ENCODE results near the gene SPAG5. TPM values are rescaled to one million over a fixed set of nuclear protein-coding genes. Genes with fewer than 3 reads are reported as not detected.

SPAG5 gene
- total and polyA plus RNA-seq, 9 of the 15 experiments (the other 6 are each of a cell fraction or from before 2014, with no cell fraction given) = 94.4 to 286 (median 151) TPM

GRCh38 chr17:28545141-28545503 is 53.7 kb downstream of the SPAG5 start:
- Histone ChIP-seq H3K9me3 (replicated peaks; ENCODE audit: control insufficient read depth, insufficient read depth, low read depth, low read length) (no peaks in the 10 kb centered on the region), H3K27me3 (ENCODE audit: control insufficient read depth in 2 of 2, insufficient read depth in 2 of 2, low read length in 2 of 2) (no peaks in the 10 kb centered on the region), H3K4me1 (replicated peaks in 1 of 2; ENCODE audit: control insufficient read depth in 2 of 2, insufficient read depth in 2 of 2, low read length in 2 of 2) (peaks cover 0 to 5% of the 10 kb centered on the region in 2 experiments; a peak in 2 of 5 replicates), H3K4me2 (ENCODE audit: insufficient read depth, low read length) (no peak overlapping the region), H3K79me2 (ENCODE audit: control insufficient read depth, insufficient read depth, low read length) (no peaks in the 10 kb centered on the region), H3K9me1 (ENCODE audit: control insufficient read depth, insufficient read depth, low read length) (peaks cover 4% of the 10 kb centered on the region), H2AFZ (ENCODE audit: low read depth, low read length) (no peak overlapping the region), H3K9ac (ENCODE audit: insufficient read depth in 1 of 2, low read depth in 2 of 2, low read length in 2 of 2) (no peak overlapping the region), H3K36me3 (ENCODE audit: control insufficient read depth, insufficient read depth, low read length) (0 out of 3 replicates have a peak, but pooled peaks cover 3% of the 10 kb centered on the region), H3K27ac (ENCODE audit: extremely low read depth, low read depth, low read length) (no peak overlapping the region), H4K20me1 (replicated peaks; ENCODE audit: control insufficient read depth, insufficient read depth, low read length) (no peaks in the 10 kb centered on the region; the same call in 1 of the 2 replicates), H3K4me3 (no peak overlapping the region)
- FAIRE-seq (no peak), DNase-seq (ENCODE audit: extremely low read depth in 1 of 4, low spot score in 3 of 4) (no peak), ATAC-seq (no peak)
- TF ChIP-seq BCOR (IDR thresholded peaks at IDR 0.05) (peak; percentile 77; the same call in 1 of the 2 replicates), ZFP36 (IDR thresholded peaks at IDR 0.05; ENCODE audit: low read depth, low read length, partially characterized antibody) (peak; percentile 65), ZNF57 (CRISPR knock-in tag; IDR thresholded peaks at IDR 0.05) (no peak), RBM25 (IDR thresholded peaks at IDR 0.05; ENCODE audit: low read depth, low read length, severe bottlenecking) (peak; percentile 60)
- 15% methylated on average over 2 of the region's 2 CpGs for WGBS (ENCODE audit: insufficient coverage, low coverage, missing lambda C conversion rate)
- ChIA-PET CTCF (ENCODE audit: low intra/inter-chr PET ratio) (no interaction called here), POLR2A (interaction anchor here (0.6 to 1.1 kb wide), 3 partner anchors 12 to 92 kb away, joined by 3 read pairs; no protein-coding TSS in a partner anchor)
- BruUV-seq (replicated peaks) = no TSS peak
- in situ Hi-C loops (cut with MboI) = no loop called here
- intact Hi-C loops (cut with micrococcal nuclease) = loop anchor here (5.0 kb wide), 1 partner anchor 33 kb away; no protein-coding TSS in a partner anchor

- H3K4me2 ChIP-seq (ENCODE audit: insufficient read depth, low read length) = no peak overlapping the region
- intact Hi-C loops (cut with micrococcal nuclease) (loop anchor here (5.0 kb wide), 1 partner anchor 32 kb away; no protein-coding TSS in a partner anchor), in situ Hi-C loops (cut with MboI) (no loop called here)
- ChIA-PET CTCF (ENCODE audit: low intra/inter-chr PET ratio) (no interaction called here), POLR2A (interaction anchor here (0.6 kb wide), 1 partner anchor 91 kb away, joined by 3 read pairs; no protein-coding TSS in a partner anchor)
- no peak overlapping the region for H3K27ac ChIP-seq (ENCODE audit: extremely low read depth, low read depth, low read length)
- peaks cover 0 to 5% of the 10 kb centered on the region in 2 experiments; a peak in 2 of 5 replicates for H3K4me1 ChIP-seq (replicated peaks in 1 of 2; ENCODE audit: control insufficient read depth in 2 of 2, insufficient read depth in 2 of 2, low read length in 2 of 2)
- FAIRE-seq (no peak), DNase-seq (ENCODE audit: extremely low read depth in 1 of 4, low spot score in 3 of 4) (no peak), ATAC-seq (no peak)
- H3K9ac ChIP-seq (ENCODE audit: insufficient read depth in 1 of 2, low read depth in 2 of 2, low read length in 2 of 2) = peak overlapping the region in 1 of 2 experiments; percentile 50; a peak in 1 of 4 replicates
- BruUV-seq (replicated peaks) = no TSS peak
- H3K79me2 ChIP-seq (ENCODE audit: control insufficient read depth, insufficient read depth, low read length) = no peaks in the 10 kb centered on the region
- H3K4me3 ChIP-seq = no peak overlapping the region
- no peaks in the 10 kb centered on the region for H3K9me3 ChIP-seq (replicated peaks; ENCODE audit: control insufficient read depth, insufficient read depth, low read depth, low read length)
- TF ChIP-seq ZBTB5 (IDR thresholded peaks at IDR 0.05) (no peak), ZNF644 (tag; IDR thresholded peaks at IDR 0.05; ENCODE audit: low read depth) (no peak)
- 0 out of 3 replicates have a peak, but pooled peaks cover 3% of the 10 kb centered on the region for H3K36me3 ChIP-seq (ENCODE audit: control insufficient read depth, insufficient read depth, low read length)
- H4K20me1 ChIP-seq (replicated peaks; ENCODE audit: control insufficient read depth, insufficient read depth, low read length) = no peaks in the 10 kb centered on the region; the same call in 1 of the 2 replicates
- H2AFZ ChIP-seq (ENCODE audit: low read depth, low read length) = no peak overlapping the region
- no peaks in the 10 kb centered on the region for H3K27me3 ChIP-seq (ENCODE audit: control insufficient read depth in 2 of 2, insufficient read depth in 2 of 2, low read length in 2 of 2)
- WGBS (ENCODE audit: insufficient coverage, low coverage, missing lambda C conversion rate) = 12% methylated on average over 4 of the region's 4 CpGs
- peaks cover 4% of the 10 kb centered on the region for H3K9me1 ChIP-seq (ENCODE audit: control insufficient read depth, insufficient read depth, low read length)
These were observed 54.3 kb downstream of the SPAG5 start for GRCh38 chr17:28544402-28545140.

Data from K562 (cell line).